ENCODE results near the gene GZMH.
"Not testable (repeated sequence)": the region's sequence is repeated elsewhere in the genome, so short reads cannot be mapped to it uniquely, and the experiment has no call there.

GZMH gene

GRCh38 chr14:24595073-24595808 lies 14.2 kb downstream of the GZMH start:
- no peak for DNase-seq

- not testable (repeated sequence) for DNase-seq
Observed at GRCh38 chr14:24591004-24591403, 18.5 kb downstream of the GZMH start.

DNA sequence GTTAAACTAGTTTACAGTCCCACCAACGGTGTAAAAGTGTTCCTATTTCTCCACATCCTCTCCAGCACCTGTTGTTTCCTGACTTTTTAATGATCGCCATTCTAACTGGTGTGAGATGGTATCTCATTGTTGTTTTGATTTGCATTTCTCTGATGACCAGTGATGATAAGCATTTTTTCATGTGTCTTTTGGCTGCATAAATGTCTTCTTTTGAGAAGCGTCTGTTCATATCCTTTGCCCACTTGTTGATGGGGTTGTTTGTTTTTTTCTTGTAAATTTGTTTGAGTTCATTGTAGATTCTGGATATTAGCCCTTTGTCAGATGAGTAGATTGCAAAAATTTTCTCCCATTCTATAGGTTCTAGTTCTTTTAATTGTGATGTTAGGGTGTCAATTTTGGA lies 25.1 kb downstream of the GZMH start:
- not testable (repeated sequence) for DNase-seq

- DNase-seq: no peak
Observed at GRCh38 chr14:24578558-24578957, 30.9 kb downstream of the GZMH start.

GRCh38 chr14:24576771-24577170 lies 32.7 kb downstream of the GZMH start:
- no peak for DNase-seq

GRCh38 chr14:24576182-24576581 lies 33.3 kb downstream of the GZMH start, which contains the start of gene CTSG:
Gene CTSG (minus strand): TSS chr14:24576250. CDS start chr14:24576223, 27 bp downstream.
- DNase-seq: no peak

DNA sequence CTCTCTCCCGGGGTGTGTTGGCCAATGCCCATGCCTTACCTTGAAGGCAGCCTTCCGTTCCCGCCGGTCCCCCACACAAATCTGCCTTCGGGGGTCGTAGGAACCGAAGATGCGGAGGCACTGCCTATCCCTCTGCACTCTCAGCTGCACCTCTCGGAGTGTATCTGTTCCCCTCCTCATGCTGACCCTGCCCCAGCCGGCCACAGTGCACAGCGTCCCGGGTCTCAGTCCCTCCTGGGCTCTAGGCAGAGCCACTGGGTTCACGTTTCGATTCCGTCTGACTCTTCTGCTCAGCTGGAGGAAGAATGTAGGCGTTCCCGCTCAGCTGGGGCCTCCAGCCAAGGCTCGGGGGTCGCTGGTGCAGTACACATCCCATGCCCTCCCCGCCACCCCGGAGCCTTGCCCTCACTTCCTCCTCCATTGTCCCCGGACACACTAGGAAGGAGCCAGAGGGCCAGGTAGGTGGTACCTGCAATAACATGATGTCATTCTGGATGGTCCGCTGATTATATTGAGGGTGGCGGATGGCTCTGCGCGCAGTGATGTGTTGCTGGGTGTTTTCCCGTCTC lies 35.2 kb downstream of the GZMH start:
- no peak for DNase-seq

DNA sequence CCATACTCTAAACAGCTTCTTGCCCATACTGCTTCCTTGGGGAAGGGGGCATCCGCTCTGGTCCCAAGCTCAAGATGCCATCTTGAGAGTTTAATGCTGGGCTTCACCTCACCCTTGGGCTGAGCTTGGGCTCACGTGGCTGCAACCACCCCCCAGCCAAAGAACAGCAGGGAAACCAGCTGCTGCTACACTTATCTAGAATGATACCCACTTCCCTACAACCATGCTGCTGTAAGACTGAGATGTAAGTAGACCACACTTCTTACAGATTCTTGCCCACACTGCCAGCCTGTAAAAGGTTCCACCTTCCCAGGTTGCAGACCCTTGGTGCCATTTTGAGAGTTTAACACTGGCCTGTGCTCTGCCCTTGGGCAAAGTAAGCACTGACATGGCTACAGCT lies 43.2 kb downstream of the GZMH start:
- no peak for DNase-seq

GRCh38 chr14:24565766-24566165 lies 43.7 kb downstream of the GZMH start:
- DNase-seq: no peak

DNA sequence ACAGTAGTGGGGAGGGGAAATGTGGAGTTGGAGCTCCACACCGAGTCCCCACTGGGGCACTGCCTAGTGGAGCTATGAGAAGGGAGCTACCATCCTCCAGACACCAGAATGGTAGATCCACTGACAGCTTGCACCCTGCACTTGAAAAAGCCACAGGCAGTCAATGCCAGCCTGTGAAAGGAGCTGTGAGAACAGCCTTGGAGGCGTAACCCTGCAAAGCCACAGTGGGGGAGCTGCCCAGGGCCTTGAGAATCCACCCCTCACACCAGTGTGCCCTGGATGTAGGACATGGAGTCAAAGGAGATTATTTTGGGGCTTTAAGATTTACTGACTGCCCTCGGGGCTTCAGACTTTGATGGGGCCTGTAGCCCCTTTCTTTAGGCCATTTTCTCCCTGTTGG lies 46.0 kb downstream of the GZMH start:
- DNase-seq: no peak

DNA sequence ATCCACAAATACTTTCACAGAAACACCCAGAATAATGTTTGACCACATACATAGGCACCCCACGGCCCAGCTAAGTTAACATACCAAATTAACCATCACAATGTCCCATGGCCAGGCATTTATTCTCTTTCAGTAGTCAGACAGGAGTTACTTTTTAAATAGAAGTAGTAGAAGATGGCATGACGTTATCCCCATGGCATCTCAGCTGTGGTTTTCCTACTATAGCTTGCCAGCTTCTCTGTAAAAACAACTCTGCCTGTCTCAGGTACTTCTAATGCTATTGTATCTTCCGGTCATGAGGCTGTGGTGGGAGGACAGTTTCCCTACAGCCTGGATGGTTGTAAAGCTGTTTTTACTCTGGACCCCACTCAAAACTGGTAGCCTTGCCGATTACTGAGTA lies 52.7 kb downstream of the GZMH start:
- DNase-seq: no peak
